GM19395 (cell line): ENCODE data around the gene ATXN7.

Experiments used
- ATAC-seq: cut with Tn5 transposase; IDR thresholded peaks from one replicate; pipeline ENCODE4 v1.9.1; 2021; ENCODE audit warnings: mild to moderate bottlenecking, moderate library complexity; ENCODE audit not compliant: unreplicated experiment

The ATXN7 gene

GRCh38 chr3:63961891-63962290 is 98.2 kb downstream of the ATXN7 start:
- ATAC-seq = peak; percentile 86

- no peak for ATAC-seq
Observed at GRCh38 chr3:63963496-63963895, 99.8 kb downstream of the ATXN7 start.

GRCh38 chr3:63964681-63965485 is 101.2 kb downstream of the ATXN7 start:
- ATAC-seq = no peak

GRCh38 chr3:63966007-63966406 is 102.3 kb downstream of the ATXN7 start:
- no peak for ATAC-seq

GRCh38 chr3:63966871-63967270 is 103.2 kb downstream of the ATXN7 start:
- ATAC-seq = no peak

- ATAC-seq = peak; percentile 78
Observed at GRCh38 chr3:63967675-63968611, 104.3 kb downstream of the ATXN7 start.

- peak; percentile 41 for ATAC-seq
Observed at GRCh38 chr3:63968612-63969350, 105.1 kb downstream of the ATXN7 start.

GRCh38 chr3:63969876-63970275 is 106.2 kb downstream of the ATXN7 start:
- no peak for ATAC-seq

GRCh38 chr3:63970631-63971475 is 107.2 kb downstream of the ATXN7 start:
- no peak for ATAC-seq

GRCh38 chr3:63972196-63972595 is 108.5 kb downstream of the ATXN7 start:
- ATAC-seq = no peak

GRCh38 chr3:63972987-63973386 is 109.3 kb downstream of the ATXN7 start:
- no peak for ATAC-seq

- no peak for ATAC-seq
Observed at GRCh38 chr3:63973406-63973805, 109.7 kb downstream of the ATXN7 start.

- ATAC-seq = no peak
Observed at GRCh38 chr3:63974451-63974850, 110.8 kb downstream of the ATXN7 start.

GRCh38 chr3:63975723-63976122 is 112.1 kb downstream of the ATXN7 start:
- ATAC-seq = no peak

GRCh38 chr3:63976161-63976871 is 112.6 kb downstream of the ATXN7 start:
- no peak for ATAC-seq

- ATAC-seq = no peak
Observed at GRCh38 chr3:63976872-63977200, 113.2 kb downstream of the ATXN7 start.

- ATAC-seq = no peak
Observed at GRCh38 chr3:63977893-63978292, 114.2 kb downstream of the ATXN7 start.

GRCh38 chr3:63979093-63979885 is 115.6 kb downstream of the ATXN7 start:
- ATAC-seq = no peak

GRCh38 chr3:63980019-63980418 is 116.4 kb downstream of the ATXN7 start:
- no peak for ATAC-seq
